K562 (cell line): ENCODE measurements around the gene XRCC5. TPM values are rescaled to one million over a fixed set of nuclear protein-coding genes. Genes with fewer than 3 reads are reported as not detected.

ENCODE experiments used
- C11orf30 ChIP-seq: fragments of 450-650 bp; IDR thresholded peaks from 2 replicates; pipeline ENCODE4 v1.6.1; 2016; ENCODE audit warnings: low read depth, mild to moderate bottlenecking
- ETV1 ChIP-seq: fragments of 450-650 bp; conservative IDR thresholded peaks from 2 replicates; pipeline ENCODE4 v1.6.1; 2016; ENCODE audit warnings: missing genetic modification characterization, control low read depth, low read depth, missing compliant biosample characterization
- EZH2 ChIP-seq: IDR thresholded peaks from 2 replicates; pipeline ENCODE4 v1.6.1; 2012; ENCODE audit warnings: low read depth, mild to moderate bottlenecking, inconsistent platforms, low read length, borderline replicate concordance
- ILF3 ChIP-seq: fragments of 450-650 bp; IDR thresholded peaks from 2 replicates; pipeline ENCODE4 v1.6.1; 2018; ENCODE audit warnings: antibody characterized with exemption, mild to moderate bottlenecking, moderate library complexity, borderline replicate concordance
- MTA2 ChIP-seq: fragments of 450-650 bp; IDR thresholded peaks from 2 replicates; pipeline ENCODE4 v1.6.1; 2016; ENCODE audit warnings: low read depth
- OTX1 ChIP-seq: fragments of 450-650 bp; formaldehyde crosslinking; IDR thresholded peaks from 2 replicates; pipeline ENCODE4 v1.4.0; 2022; ENCODE audit warnings: mild to moderate bottlenecking
- PHF20 ChIP-seq: fragments of 450-650 bp; IDR thresholded peaks from 2 replicates; pipeline ENCODE4 v1.6.1; 2018; ENCODE audit not compliant: partially characterized antibody
- POLR2B ChIP-seq: fragments of 450-650 bp; IDR thresholded peaks from 2 replicates; pipeline ENCODE4 v1.6.1; 2018; ENCODE audit warnings: low read depth; ENCODE audit not compliant: partially characterized antibody
- RBM25 ChIP-seq: fragments of 200-400 bp; formaldehyde crosslinking; IDR thresholded peaks from 2 replicates; pipeline ENCODE4 v1.6.1; 2018; ENCODE audit warnings: low read length, low read depth, moderate library complexity; ENCODE audit not compliant: severe bottlenecking
- SIN3B ChIP-seq: fragments of 450-650 bp; IDR thresholded peaks from 2 replicates; pipeline ENCODE4 v1.6.1; 2017; ENCODE audit warnings: low read depth, mild to moderate bottlenecking, moderate library complexity
- SMAD3 ChIP-seq: fragments of 450-650 bp; formaldehyde crosslinking; conservative IDR thresholded peaks from 2 replicates; pipeline ENCODE4 v1.4.0; 2020; ENCODE audit warnings: mild to moderate bottlenecking
- UBTF ChIP-seq, 2 experiments: IDR thresholded peaks; 2 replicates each; pipeline ENCODE4 v1.6.1; 2012; ENCODE audit warnings: improper control_type of control experiment in 2 of 2, low read depth in 2 of 2, low read length in 2 of 2, borderline replicate concordance in 1 of 2
- YY1 ChIP-seq, 3 experiments: IDR thresholded peaks; 2 replicates each; pipeline ENCODE4 v1.6.1; 2011; ENCODE audit warnings: low read length in 2 of 3, mild to moderate bottlenecking in 2 of 3, moderate library complexity in 2 of 3, borderline replicate concordance in 1 of 3, control low read depth in 1 of 3, low read depth in 1 of 3; ENCODE audit not compliant: insufficient read depth in 3 of 3, insufficient replicate concordance in 2 of 3, control insufficient read depth in 1 of 3, insufficient read length in 1 of 3; ENCODE audit errors: extremely low read depth in 1 of 3
- ZBTB49 ChIP-seq: sonication (generic); formaldehyde crosslinking; IDR thresholded peaks from 2 replicates; pipeline ENCODE4 v1.8.0; 2022; ENCODE audit warnings: missing genetic modification reagents, mild to moderate bottlenecking, borderline replicate concordance
- ZBTB7A ChIP-seq: IDR thresholded peaks from 2 replicates; pipeline ENCODE4 v1.6.1; 2011; ENCODE audit warnings: low read depth, mild to moderate bottlenecking, low read length, moderate library complexity, borderline replicate concordance; ENCODE audit not compliant: control insufficient read depth
- ZKSCAN1 ChIP-seq: fragments of 150-350 bp; IDR thresholded peaks from 2 replicates; pipeline ENCODE4 v1.6.1; 2016; ENCODE audit warnings: low read depth, low read length
- ZKSCAN3 ChIP-seq: fragments of 250-450 bp; sonication (Bioruptor Pico); IDR thresholded peaks from 2 replicates; pipeline ENCODE4 v1.4.0; 2020
- ZNF232 ChIP-seq: sonication (generic); formaldehyde crosslinking; IDR thresholded peaks from 2 replicates; pipeline ENCODE4 v1.8.0; 2022; ENCODE audit warnings: mild to moderate bottlenecking, missing genetic modification reagents
- ZNF280A ChIP-seq: fragments of 450-650 bp; IDR thresholded peaks from 2 replicates; pipeline ENCODE4 v1.6.1; 2018; ENCODE audit warnings: mild to moderate bottlenecking, low read depth; ENCODE audit not compliant: partially characterized antibody
- ZNF699 ChIP-seq: fragments of 250-450 bp; sonication (Bioruptor Pico); IDR thresholded peaks from 2 replicates; pipeline ENCODE4 v1.8.0; 2021; ENCODE audit warnings: mild to moderate bottlenecking, moderate library complexity; ENCODE audit not compliant: insufficient replicate concordance
- polyA plus RNA-seq, 8 experiments: library from polyadenylated mRNA; depleted of rRNA in 4 of 8; stranded (reverse) in 5 of 8; unstranded in 3 of 8; fragments of >200 nt; fragmentation: Nextera tagmentation in 2 of 8; fragmentation: Illumina TruSeq in 1 of 8; extraction: Ambion mirVana in 2 of 8; extraction: Trizol in 1 of 8; gene quantifications; 2 replicates each; pipeline versions ENCODE4 v1.2.1 to v1.2.3, GENCODE V29; 2011 to 2014; ENCODE audit warnings: inconsistent platforms in 1 of 8, missing spikeins in 1 of 8
- total RNA-seq, 7 experiments: library from RNA; depleted of rRNA in 6 of 7; stranded (reverse); fragments of >200 nt in 6 of 7; fragmentation: Illumina TruSeq in 2 of 7; extraction: Trizol in 2 of 7; gene quantifications; 2 replicates each; pipeline versions ENCODE4 v1.2.1 to v1.2.3, GENCODE V29; 2011 to 2021; ENCODE audit warnings: low replicate concordance in 1 of 7
- TF ChIP-seq, protein P1 (sequence below): sonication (generic); formaldehyde crosslinking; IDR thresholded peaks from 2 replicates; pipeline ENCODE4 v1.9.0; 2022; ENCODE audit warnings: mild to moderate bottlenecking, missing genetic modification reagents

The XRCC5 gene
- total and polyA plus RNA-seq, 9 of the 15 experiments (the other 6 are each of a cell fraction or from before 2014, with no cell fraction given): 168 to 551 (median 297) TPM

DNA sequence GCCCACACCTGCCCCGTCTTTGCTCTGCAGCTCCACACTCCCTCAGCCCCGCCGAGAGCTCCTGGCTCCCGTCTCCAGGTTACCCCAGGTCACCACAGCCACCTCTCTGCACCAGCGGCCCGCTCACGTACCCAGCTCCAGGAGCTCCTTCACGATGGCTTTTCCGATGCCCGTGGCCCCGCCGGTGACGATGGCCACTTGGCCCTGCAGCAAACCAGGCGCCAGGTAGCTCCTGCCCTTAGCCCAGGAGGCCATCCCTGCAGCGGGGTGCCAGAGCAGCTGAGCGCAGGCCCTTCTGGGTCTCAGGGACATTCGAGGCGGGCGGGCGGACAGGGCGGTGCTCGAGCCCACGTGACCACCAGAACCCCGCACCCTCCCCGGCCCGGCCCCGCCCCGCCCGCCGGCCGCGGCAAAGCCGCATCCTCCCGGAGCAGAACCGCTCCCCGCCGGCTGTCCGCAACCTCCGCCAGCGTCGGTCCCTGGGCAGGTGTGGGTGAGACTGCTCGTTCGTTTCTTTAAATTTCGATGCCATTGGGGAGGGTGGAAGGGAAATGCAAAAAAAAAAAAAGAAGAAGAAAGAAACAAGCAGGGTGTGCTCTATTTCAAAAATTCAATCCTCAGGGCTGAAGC, 27.5 kb upstream of the XRCC5 start, which contains the start of the genes PECR and TMEM169 (continued):
- TF ChIP-seq ZBTB49: no peak
- peak in 1 of 3 experiments; percentile 16 for TF ChIP-seq YY1 (IDR thresholded peaks at IDR 0.05; ENCODE audit: borderline replicate concordance in 1 of 3, control insufficient read depth in 1 of 3, extremely low read depth in 1 of 3, insufficient read depth in 3 of 3, insufficient read length in 1 of 3, insufficient replicate concordance in 2 of 3, low read depth in 1 of 3, low read length in 2 of 3)
- TF ChIP-seq SIN3B: no peak
- TF ChIP-seq ZKSCAN1: no peak
- 0 out of 4 replicates have a peak, but pooled peaks of 1 of the 2 experiments have one; percentile 46 for TF ChIP-seq UBTF (IDR thresholded peaks at IDR 0.05; ENCODE audit: borderline replicate concordance in 1 of 2, low read depth in 2 of 2, low read length in 2 of 2)
- no peak for TF ChIP-seq PHF20
- TF ChIP-seq ZNF699: no peak
- TF ChIP-seq, protein P1, sequence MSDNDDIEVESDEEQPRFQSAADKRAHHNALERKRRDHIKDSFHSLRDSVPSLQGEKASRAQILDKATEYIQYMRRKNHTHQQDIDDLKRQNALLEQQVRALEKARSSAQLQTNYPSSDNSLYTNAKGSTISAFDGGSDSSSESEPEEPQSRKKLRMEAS (CRISPR knock-in tag): no peak; the same call in 1 of the 2 replicates
- TF ChIP-seq MTA2: no peak
- no peak for TF ChIP-seq OTX1 (CRISPR knock-in tag)
- peak; percentile 49 for TF ChIP-seq POLR2B
- TF ChIP-seq ZKSCAN3 (CRISPR knock-in tag): no peak
- TF ChIP-seq SMAD3: no peak
- no peak for TF ChIP-seq C11orf30
- TF ChIP-seq RBM25: no peak
- no peak for TF ChIP-seq ILF3
- no peak for TF ChIP-seq ZBTB7A
- no peak for TF ChIP-seq ETV1 (tag)
- no peak for TF ChIP-seq EZH2
- no peak for TF ChIP-seq ZNF280A
- no peak for TF ChIP-seq ZNF232 (CRISPR knock-in tag)
